K562 treated with DMSO at 1 percent for 4 hours (cell line): ENCODE measurements around the gene POTEI. TPM values are rescaled to one million over a fixed set of nuclear protein-coding genes. Genes with fewer than 3 reads are reported as not detected.

Source experiments
- total RNA-seq: library from RNA; unstranded; fragments of 300-600 nt; gene quantifications from 2 replicates; pipeline ENCODE4 v1.2.3, GENCODE V29; 2022; ENCODE audit not compliant: insufficient read depth

The POTEI gene
- not detected in 2 replicates for total RNA-seq

DNA sequence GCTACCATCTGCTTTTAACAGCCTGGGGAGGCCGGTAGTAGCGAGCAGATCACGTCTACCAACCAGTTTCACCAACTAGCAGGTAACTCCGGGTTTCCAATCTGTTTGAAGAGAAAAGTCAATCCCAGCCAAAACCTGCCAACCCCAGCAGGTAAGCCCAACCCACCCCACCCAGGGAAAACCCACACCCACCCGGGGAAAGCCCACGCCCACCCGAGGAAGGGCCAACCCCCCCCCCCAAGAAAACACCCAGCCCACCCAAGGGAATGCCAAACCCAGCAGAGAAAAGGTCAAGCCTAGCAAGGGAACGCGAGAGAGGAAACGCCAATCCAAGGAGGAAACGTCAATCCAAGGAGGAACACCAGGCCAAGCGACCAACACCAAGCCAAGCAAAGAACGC is at the start of gene POTEI:
POTEI (minus strand) TSS at position 101 of the 400 bp plus-strand sequence; CDS start at position 8, 93 bp downstream.

GRCh38 chr2:130520992-130521391 is 11.9 kb upstream of the POTEI start, which contains the start of gene CFC1B:
CFC1B (plus strand) TSS chr2:130521222; CDS start chr2:130521485, 263 bp downstream.

Other genes with a start within 250 kb of the POTEI start
- 78.1 and 85.6 TPM in 2 replicates for gene IMP4, start 166.4 kb downstream of the POTEI start, total RNA-seq
- gene PTPN18, start 153.3 kb downstream of the POTEI start, total RNA-seq = 27.7 and 32.5 TPM in 2 replicates
- gene CFC1B, start 11.9 kb upstream of the POTEI start, total RNA-seq = not detected in 2 replicates
- not detected in 2 replicates for gene CFC1, start 90.2 kb upstream of the POTEI start, total RNA-seq
- not detected in 2 replicates for gene POTEJ, start 102.1 kb upstream of the POTEI start, total RNA-seq
- gene GPR148, start 219.7 kb upstream of the POTEI start, total RNA-seq = not detected in 2 replicates
- gene AMER3, start 246.2 kb upstream of the POTEI start, total RNA-seq = not detected in 2 replicates